K562 (cell line): ENCODE data around the gene MBP. TPM values are rescaled to one million over a fixed set of nuclear protein-coding genes. Genes with fewer than 3 reads are reported as not detected.

Source experiments
- ATAC-seq: fragments of 200-7000 bp; cut with Tn5 transposase; 3 replicates; pipeline ENCODE4 v1.9.1; 2020; ENCODE audit warnings: moderate library complexity
- BruUV-seq: library from RNA; stranded (reverse); fragments of 400-500 nt; replicated peaks from 2 replicates; lab custom pipeline; 2021; lab: Mats Ljungman, UMichigan
- CTCF ChIA-PET: fragments of 300-600 bp; formaldehyde crosslinking; extraction: SDS; loops from one replicate; lab custom pipeline; 2021; ENCODE audit warnings: low intra/inter-chr PET ratio; lab: Yijun Ruan, JAX
- POLR2A ChIA-PET: fragments of 300-600, 350-650 bp; sonication (Branson Sonifier 250); formaldehyde crosslinking; extraction: SDS; loops from one replicate; lab custom pipeline; 2021; ENCODE audit warnings: antibody characterized with exemption, inconsistent platforms; lab: Yijun Ruan, JAX
- DNase-seq, 4 experiments: peaks; one replicate each; pipeline versions ENCODE4 v3.0.0 to v3.0.0-alpha.2; 2011 to 2018; ENCODE audit warnings: low spot score in 3 of 4, mixed read lengths in 3 of 4; ENCODE audit errors: extremely low read depth in 1 of 4
- FAIRE-seq: peaks from 2 replicates; lab custom pipeline; 2011; peaks lifted over from hg19 to GRCh38; lab: Jason Lieb, UNC
- H2AFZ ChIP-seq: 2 replicates; pipeline ENCODE4 v1.6.0; 2011; ENCODE audit warnings: low read depth, low read length, control low read depth, inconsistent platforms
- H3K27ac ChIP-seq: fragments of 200-600 bp; 3 replicates; pipeline ENCODE4 v1.8.0; 2011; ENCODE audit warnings: low read depth, mild to moderate bottlenecking, control low read depth, inconsistent platforms, low read length, moderate library complexity, mixed read lengths; ENCODE audit errors: extremely low read depth
- H3K27me3 ChIP-seq, 2 experiments: fragments of 300-600 bp in 1 of 2; 2 replicates in 1 of 2; 3 replicates in 1 of 2; pipeline versions ENCODE4 v1.6.0 to v1.8.0; 2011; ENCODE audit warnings: inconsistent platforms in 2 of 2, low read length in 2 of 2, mild to moderate bottlenecking in 1 of 2, mixed read lengths in 1 of 2, moderate library complexity in 1 of 2; ENCODE audit not compliant: control insufficient read depth in 2 of 2, insufficient read depth in 2 of 2
- H3K36me3 ChIP-seq: fragments of 300-600 bp; 3 replicates; pipeline ENCODE4 v1.8.0; 2011; ENCODE audit warnings: mild to moderate bottlenecking, low read length, inconsistent platforms; ENCODE audit not compliant: control insufficient read depth, insufficient read depth
- H3K4me1 ChIP-seq, 2 experiments: fragments of 200-600 bp in 1 of 2; replicated peaks in 1 of 2; 2 replicates in 1 of 2; 3 replicates in 1 of 2; pipeline versions ENCODE4 v1.5.1 to v1.8.0; 2011; ENCODE audit warnings: inconsistent platforms in 2 of 2, low read length in 2 of 2, mild to moderate bottlenecking in 1 of 2, mixed read lengths in 1 of 2, moderate library complexity in 1 of 2; ENCODE audit not compliant: control insufficient read depth in 2 of 2, insufficient read depth in 2 of 2
- H3K4me2 ChIP-seq: 2 replicates; pipeline ENCODE4 v1.6.1; 2011; ENCODE audit warnings: low read length, control low read depth, inconsistent platforms, mixed read lengths; ENCODE audit not compliant: insufficient read depth
- H3K4me3 ChIP-seq: fragments of 200-600 bp; sonication (generic), shearing (Covaris generic); 2 replicates; pipeline ENCODE4 v1.5.1; 2016; ENCODE audit warnings: control low read depth, inconsistent platforms
- H3K79me2 ChIP-seq: fragments of 200-600 bp; 3 replicates; pipeline ENCODE4 v1.8.0; 2011; ENCODE audit warnings: low read length, inconsistent platforms; ENCODE audit not compliant: control insufficient read depth, insufficient read depth
- H3K9ac ChIP-seq, 2 experiments: 2 replicates each; pipeline versions ENCODE4 v1.6.0 to v1.6.1; 2011; ENCODE audit warnings: low read depth in 2 of 2, low read length in 2 of 2, control low read depth in 1 of 2, inconsistent platforms in 1 of 2, mild to moderate bottlenecking in 1 of 2, mixed read lengths in 1 of 2; ENCODE audit not compliant: insufficient read depth in 1 of 2
- H3K9me1 ChIP-seq: one replicate; pipeline ENCODE4 v1.6.0; 2011; ENCODE audit warnings: inconsistent platforms, mild to moderate bottlenecking, low read length, moderate library complexity; ENCODE audit not compliant: control insufficient read depth, insufficient read depth
- H3K9me3 ChIP-seq: replicated peaks from 2 replicates; pipeline ENCODE4 v1.5.1; 2011; ENCODE audit warnings: low read depth, low read length, inconsistent platforms; ENCODE audit not compliant: control insufficient read depth, insufficient read depth
- H4K20me1 ChIP-seq: replicated peaks from 2 replicates; pipeline ENCODE4 v1.6.1; 2011; ENCODE audit warnings: low read length, inconsistent platforms, mixed read lengths; ENCODE audit not compliant: control insufficient read depth, insufficient read depth
- FOXK1 ChIP-seq: sonication (generic); formaldehyde crosslinking; IDR thresholded peaks from 2 replicates; pipeline ENCODE4 v1.8.0; 2022; ENCODE audit warnings: missing genetic modification reagents, mild to moderate bottlenecking, borderline replicate concordance
- GATAD2B ChIP-seq: fragments of 450-650 bp; IDR thresholded peaks from 2 replicates; pipeline ENCODE4 v1.6.1; 2017; ENCODE audit warnings: mild to moderate bottlenecking, borderline replicate concordance
- IFI16 ChIP-seq: fragments of 250-450 bp; sonication (Bioruptor Pico); IDR thresholded peaks from 2 replicates; pipeline ENCODE4 v2.1.2; 2022; ENCODE audit warnings: mild to moderate bottlenecking, inconsistent platforms
- JUN ChIP-seq, 2 experiments: sonication (generic) in 1 of 2; formaldehyde crosslinking in 1 of 2; IDR thresholded peaks; 2 replicates each; pipeline versions ENCODE4 v1.6.1 to v1.8.0; 2012 to 2022; ENCODE audit warnings: borderline replicate concordance in 2 of 2, mild to moderate bottlenecking in 2 of 2, improper control_type of control experiment in 1 of 2, low read depth in 1 of 2, low read length in 1 of 2, missing genetic modification reagents in 1 of 2
- MYBL2 ChIP-seq, 2 experiments: fragments of 450-650 bp in 1 of 2; sonication (generic) in 1 of 2; formaldehyde crosslinking in 1 of 2; IDR thresholded peaks; 2 replicates each; pipeline versions ENCODE4 v1.6.1 to v1.8.1; 2017 to 2022; ENCODE audit warnings: borderline replicate concordance in 1 of 2, inconsistent platforms in 1 of 2, low read depth in 1 of 2, mild to moderate bottlenecking in 1 of 2, missing genetic modification reagents in 1 of 2, moderate library complexity in 1 of 2
- RHOXF2B ChIP-seq: fragments of 250-450 bp; sonication (Bioruptor Pico); conservative IDR thresholded peaks from 2 replicates; pipeline ENCODE4 v1.5.1; 2021
- ZNF699 ChIP-seq: fragments of 250-450 bp; sonication (Bioruptor Pico); IDR thresholded peaks from 2 replicates; pipeline ENCODE4 v1.8.0; 2021; ENCODE audit warnings: mild to moderate bottlenecking, moderate library complexity; ENCODE audit not compliant: insufficient replicate concordance
- WGBS: fragments of 100-300 bp; shearing (Covaris generic); methylation state at CpG from one replicate; pipeline ENCODE4 v1.1.6; 2016; ENCODE audit warnings: low coverage, mixed read lengths; ENCODE audit not compliant: insufficient coverage; ENCODE audit errors: missing lambda C conversion rate; 5-methylcytosine and 5-hydroxymethylcytosine counted together
- in situ Hi-C: fragments of 300-500 bp; cut with MboI; formaldehyde crosslinking; loops from 4 replicates; pipeline ENCODE4 v1.15.0; 2018; ENCODE audit warnings: inconsistent platforms, mixed read lengths
- intact Hi-C: fragments of 100-400 bp; cut with micrococcal nuclease; formaldehyde crosslinking; loops from 2 replicates; pipeline ENCODE4 v1.14.2; 2022
- polyA plus RNA-seq, 8 experiments: library from polyadenylated mRNA; depleted of rRNA in 4 of 8; stranded (reverse) in 5 of 8; unstranded in 3 of 8; fragments of >200 nt; fragmentation: Nextera tagmentation in 2 of 8; fragmentation: Illumina TruSeq in 1 of 8; extraction: Ambion mirVana in 2 of 8; extraction: Trizol in 1 of 8; gene quantifications; 2 replicates each; pipeline versions ENCODE4 v1.2.1 to v1.2.3, GENCODE V29; 2011 to 2014; ENCODE audit warnings: inconsistent platforms in 1 of 8, missing spikeins in 1 of 8
- total RNA-seq, 7 experiments: library from RNA; depleted of rRNA in 6 of 7; stranded (reverse); fragments of >200 nt in 6 of 7; fragmentation: Illumina TruSeq in 2 of 7; extraction: Trizol in 2 of 7; gene quantifications; 2 replicates each; pipeline versions ENCODE4 v1.2.1 to v1.2.3, GENCODE V29; 2011 to 2021; ENCODE audit warnings: low replicate concordance in 1 of 7
- TF ChIP-seq, protein P1 (sequence below): fragments of 450-650 bp; formaldehyde crosslinking; IDR thresholded peaks from 2 replicates; pipeline ENCODE4 v1.4.0; 2020; ENCODE audit warnings: mild to moderate bottlenecking

The MBP gene
- total and polyA plus RNA-seq, 9 of the 15 experiments (the other 6 are each of a cell fraction or from before 2014, with no cell fraction given) = 0.09 TPM; not detected in 8

DNA sequence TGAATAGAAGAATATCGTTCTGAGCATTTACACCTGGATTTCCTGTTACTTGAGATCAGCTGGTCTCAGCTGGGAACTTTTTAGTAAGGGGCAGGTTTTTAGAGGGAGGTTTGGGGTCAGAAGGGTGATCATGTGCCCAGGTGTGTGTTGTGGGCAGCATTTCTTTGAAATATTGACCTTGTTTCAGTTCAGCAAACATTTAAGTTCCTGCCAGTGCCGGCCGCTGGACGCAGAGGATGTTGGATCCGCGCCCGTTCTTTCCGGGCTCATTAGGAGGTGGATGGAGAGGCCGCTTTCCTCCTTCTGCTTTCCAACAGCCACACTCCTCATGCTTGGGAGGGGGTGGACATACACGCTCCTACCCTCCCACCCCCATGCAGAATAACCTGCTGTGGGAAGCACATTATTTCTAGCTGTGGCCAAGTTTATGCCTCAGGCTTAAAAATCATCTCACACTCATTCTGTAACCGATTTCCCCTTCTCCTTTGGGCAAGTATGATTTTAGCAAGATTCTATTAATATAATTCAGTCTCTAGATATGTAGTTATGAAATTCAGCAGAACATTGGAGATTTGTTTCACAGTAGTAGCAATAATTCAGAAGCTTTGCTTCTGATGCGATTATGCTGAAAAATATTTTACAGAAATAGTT is 178.9 kb downstream of the MBP start:
- H3K9me3 ChIP-seq = no peaks in the 10 kb centered on the region
- H3K4me3 ChIP-seq = no peak overlapping the region
- CTCF ChIA-PET = no interaction called here
- FAIRE-seq (no peak), ATAC-seq (no peak), DNase-seq (no peak)
- H3K9ac ChIP-seq = no peak overlapping the region
- no peak overlapping the region for H2AFZ ChIP-seq
- H3K27me3 ChIP-seq = no peaks in the 10 kb centered on the region
- POLR2A ChIA-PET = no interaction called here
- TF ChIP-seq RHOXF2B (CRISPR knock-in tag) (no peak), JUN (IDR thresholded peaks at IDR 0.05; ENCODE audit: borderline replicate concordance, low read depth, low read length) (no peak), JUN (CRISPR knock-in tag; IDR thresholded peaks at IDR 0.05; ENCODE audit: borderline replicate concordance) (no peak), GATAD2B (no peak), MYBL2 (IDR thresholded peaks at IDR 0.05; ENCODE audit: low read depth) (no peak), MYBL2 (CRISPR knock-in tag; IDR thresholded peaks at IDR 0.05; ENCODE audit: borderline replicate concordance) (no peak), FOXK1 (no peak), IFI16 (CRISPR knock-in tag) (no peak), ZNF699 (CRISPR knock-in tag) (no peak)
- TF ChIP-seq, protein P1, sequence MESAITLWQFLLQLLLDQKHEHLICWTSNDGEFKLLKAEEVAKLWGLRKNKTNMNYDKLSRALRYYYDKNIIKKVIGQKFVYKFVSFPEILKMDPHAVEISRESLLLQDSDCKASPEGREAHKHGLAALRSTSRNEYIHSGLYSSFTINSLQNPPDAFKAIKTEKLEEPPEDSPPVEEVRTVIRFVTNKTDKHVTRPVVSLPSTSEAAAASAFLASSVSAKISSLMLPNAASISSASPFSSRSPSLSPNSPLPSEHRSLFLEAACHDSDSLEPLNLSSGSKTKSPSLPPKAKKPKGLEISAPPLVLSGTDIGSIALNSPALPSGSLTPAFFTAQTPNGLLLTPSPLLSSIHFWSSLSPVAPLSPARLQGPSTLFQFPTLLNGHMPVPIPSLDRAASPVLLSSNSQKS = no peak
- no peaks in the 10 kb centered on the region for H4K20me1 ChIP-seq
- 76% methylated on average over 7 of the region's 12 CpGs for WGBS
- peaks cover 0 to 3% of the 10 kb centered on the region in 2 experiments; a peak in 2 of 5 replicates for H3K4me1 ChIP-seq
- H3K9me1 ChIP-seq = no peaks in the 10 kb centered on the region
- intact Hi-C loops (no loop called here), in situ Hi-C loops (no loop called here)
- H3K4me2 ChIP-seq = no peak overlapping the region
- no peak overlapping the region for H3K27ac ChIP-seq
- BruUV-seq = no TSS peak
- no peaks in the 10 kb centered on the region for H3K79me2 ChIP-seq
- H3K36me3 ChIP-seq = peaks cover 7% of the 10 kb centered on the region; the same call in 1 of the 3 replicates
